Measurements from ENCODE around the gene CFAP61. TPM values are rescaled to one million over a fixed set of nuclear protein-coding genes. Genes with fewer than 3 reads are reported as not detected.

CFAP61 gene
- total RNA-seq, 1 experiment from 2014 or later: 0.12 TPM

- DNase-seq (ENCODE audit: low read depth): no peak
Observed at GRCh38 chr20:20036756-20037155, 15.6 kb upstream of the CFAP61 start.

- peak; percentile 39 for DNase-seq (ENCODE audit: low read depth)
Observed at GRCh38 chr20:20037960-20038359, 14.4 kb upstream of the CFAP61 start.

DNA sequence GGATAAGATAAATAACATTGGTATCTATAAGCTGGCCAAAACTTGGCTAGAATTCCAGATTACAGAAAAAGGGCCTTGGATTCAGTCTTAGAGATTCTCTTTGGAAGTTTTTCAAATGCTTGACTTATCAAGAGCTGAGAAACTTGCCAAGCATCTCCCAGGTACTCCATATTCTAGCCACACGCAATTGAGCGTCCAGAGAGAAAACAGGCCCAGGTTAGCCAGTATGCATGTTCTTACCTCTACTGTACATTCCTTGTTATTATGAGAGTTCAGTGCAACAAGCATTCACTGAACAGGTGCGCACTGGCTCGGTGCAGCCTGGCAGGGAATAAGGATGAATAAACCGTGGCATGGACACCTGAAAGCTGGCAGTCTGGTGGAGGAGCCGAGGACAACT is 13.7 kb upstream of the CFAP61 start:
- DNase-seq (ENCODE audit: low read depth): no peak

DNA sequence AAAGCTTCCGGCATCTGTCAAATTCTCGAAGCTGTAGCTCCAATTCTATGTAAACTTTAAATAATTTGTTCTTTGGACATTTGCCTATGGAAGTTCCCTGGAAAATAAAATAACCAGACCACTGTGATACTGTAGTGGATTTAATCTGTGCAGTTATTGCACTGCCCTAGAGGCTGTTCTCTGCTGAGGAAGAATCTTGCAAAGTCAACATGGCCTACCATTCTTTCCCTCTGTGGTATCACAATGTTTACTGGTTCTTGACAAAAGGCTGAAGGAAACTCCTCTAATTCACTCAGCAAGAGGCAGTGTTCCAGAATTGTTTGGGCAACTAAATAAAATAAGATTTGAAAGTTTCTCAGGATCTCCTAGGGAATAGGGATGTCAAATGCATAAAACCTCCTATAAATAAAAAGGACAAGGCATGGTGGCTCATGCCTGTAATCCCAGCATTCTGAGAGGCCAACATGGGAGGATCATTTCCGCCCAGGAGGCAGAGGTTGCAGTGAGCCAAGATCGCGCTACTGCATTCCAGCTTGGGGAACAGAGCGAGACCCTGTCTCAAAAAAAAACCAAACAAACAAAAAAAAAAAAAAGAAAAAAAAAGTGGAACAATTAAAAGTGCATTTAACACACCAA is 12.5 kb upstream of the CFAP61 start:
- DNase-seq (ENCODE audit: low read depth): no peak

- no peak for DNase-seq (ENCODE audit: low read depth)
Observed at GRCh38 chr20:20051767-20052073, 612 bp upstream of the CFAP61 start.

DNA sequence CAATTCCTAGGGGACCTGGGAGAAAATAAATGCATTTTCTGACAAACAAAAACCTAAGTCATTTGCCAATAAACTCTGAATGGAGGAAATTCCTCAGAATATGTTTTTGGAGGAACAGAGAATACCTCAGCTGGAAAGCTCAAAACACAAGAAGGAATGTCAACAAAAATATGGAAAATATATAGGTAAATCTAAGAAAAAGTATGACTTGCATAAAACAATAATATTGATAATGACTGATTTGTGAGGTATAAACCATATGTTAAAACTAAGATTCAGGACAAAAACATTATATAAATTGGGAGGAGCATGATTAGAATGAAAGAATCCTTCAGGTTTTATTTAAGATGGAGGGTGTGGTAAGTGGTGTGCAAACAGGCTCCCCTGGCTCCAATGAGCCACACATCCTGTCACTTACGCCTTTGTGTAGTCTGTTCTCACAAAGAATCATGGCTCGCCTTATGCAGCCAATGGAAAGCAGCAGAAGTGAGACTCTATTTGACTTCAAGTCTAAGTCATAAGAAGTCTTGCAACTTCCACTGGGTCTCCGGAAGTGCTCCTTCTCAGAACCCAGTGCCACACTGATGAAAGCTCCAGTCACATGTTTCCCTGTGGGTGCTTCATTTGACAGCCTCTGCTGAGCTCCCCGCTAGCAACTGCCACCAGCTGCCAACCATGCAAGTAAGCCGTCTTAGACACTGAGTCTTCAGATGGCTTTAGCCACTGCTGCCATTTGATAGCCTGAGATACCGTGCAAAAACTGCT is 8.1 kb downstream of the CFAP61 start:
- peak; percentile 14 for DNase-seq (ENCODE audit: low read depth)

- DNase-seq (ENCODE audit: low read depth): peak; percentile 49
Observed at GRCh38 chr20:20063941-20064702, 11.8 kb downstream of the CFAP61 start.

DNA sequence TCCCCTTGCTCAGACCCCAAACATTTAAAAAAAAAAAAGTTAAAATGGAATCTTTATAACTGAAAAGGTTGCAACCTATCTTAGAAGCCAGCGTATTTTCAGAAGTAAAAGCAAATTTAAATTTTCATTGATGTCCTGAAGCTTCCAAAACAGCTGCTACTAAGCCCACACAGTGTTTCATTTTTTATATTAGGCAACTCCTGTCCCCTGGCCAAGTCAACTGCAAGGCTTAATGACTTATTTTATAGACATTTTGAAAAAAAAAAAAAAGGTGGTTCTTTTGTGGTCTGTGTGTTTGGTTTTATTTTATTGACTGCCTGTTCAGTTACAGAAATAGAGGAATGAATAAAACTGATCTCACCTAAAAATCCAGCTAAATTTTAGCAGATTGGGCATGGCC is 13.0 kb downstream of the CFAP61 start:
- DNase-seq (ENCODE audit: low read depth): no peak

GRCh38 chr20:20070871-20071726 is 18.8 kb downstream of the CFAP61 start:
- no peak for DNase-seq (ENCODE audit: low read depth)

GRCh38 chr20:20073801-20074371 is 21.6 kb downstream of the CFAP61 start:
- peak; percentile 23 for DNase-seq (ENCODE audit: low read depth)

DNA sequence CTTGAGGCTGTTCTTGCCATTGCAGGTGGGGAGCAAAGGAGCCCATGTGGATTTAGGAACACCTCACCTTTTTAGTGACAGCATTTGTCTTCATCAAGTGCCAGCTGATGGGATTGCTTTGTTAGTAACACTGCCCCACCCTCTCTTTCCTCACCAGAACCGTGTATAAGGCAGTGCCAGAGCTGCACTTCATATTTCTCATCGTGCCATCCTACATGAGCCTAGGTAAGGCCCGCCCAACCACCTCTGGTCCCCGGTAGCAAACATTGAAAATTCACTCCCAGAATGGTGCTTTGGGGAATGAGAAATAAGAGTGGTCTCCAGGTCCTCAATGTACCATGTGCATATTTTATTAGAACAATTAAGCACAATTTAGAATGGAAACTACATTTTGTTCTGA is 22.7 kb downstream of the CFAP61 start:
- DNase-seq (ENCODE audit: low read depth): no peak

- peak; percentile 95 for DNase-seq (ENCODE audit: low read depth)
Observed at GRCh38 chr20:20076297-20077065, 24.1 kb downstream of the CFAP61 start.

DNA sequence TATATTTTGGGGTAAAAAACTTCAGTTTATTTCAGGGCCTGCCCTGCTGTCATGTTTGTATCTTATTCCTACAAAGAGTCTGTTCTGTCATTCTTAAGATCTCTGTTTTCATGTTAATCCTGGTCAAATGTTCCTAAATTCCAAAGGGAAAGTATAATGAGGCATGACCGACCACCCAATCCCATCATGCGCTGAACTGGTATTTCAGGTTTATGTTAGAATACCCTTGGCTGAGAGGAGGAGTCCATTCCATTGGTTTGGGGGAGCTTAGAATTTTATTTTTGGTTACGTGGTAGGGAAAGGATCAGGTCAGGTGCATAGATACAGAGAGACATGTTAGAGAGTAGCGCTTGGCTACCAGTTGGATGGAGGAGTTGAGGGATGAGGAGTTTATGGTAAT is 25.7 kb downstream of the CFAP61 start:
- DNase-seq (ENCODE audit: low read depth): no peak

DNA sequence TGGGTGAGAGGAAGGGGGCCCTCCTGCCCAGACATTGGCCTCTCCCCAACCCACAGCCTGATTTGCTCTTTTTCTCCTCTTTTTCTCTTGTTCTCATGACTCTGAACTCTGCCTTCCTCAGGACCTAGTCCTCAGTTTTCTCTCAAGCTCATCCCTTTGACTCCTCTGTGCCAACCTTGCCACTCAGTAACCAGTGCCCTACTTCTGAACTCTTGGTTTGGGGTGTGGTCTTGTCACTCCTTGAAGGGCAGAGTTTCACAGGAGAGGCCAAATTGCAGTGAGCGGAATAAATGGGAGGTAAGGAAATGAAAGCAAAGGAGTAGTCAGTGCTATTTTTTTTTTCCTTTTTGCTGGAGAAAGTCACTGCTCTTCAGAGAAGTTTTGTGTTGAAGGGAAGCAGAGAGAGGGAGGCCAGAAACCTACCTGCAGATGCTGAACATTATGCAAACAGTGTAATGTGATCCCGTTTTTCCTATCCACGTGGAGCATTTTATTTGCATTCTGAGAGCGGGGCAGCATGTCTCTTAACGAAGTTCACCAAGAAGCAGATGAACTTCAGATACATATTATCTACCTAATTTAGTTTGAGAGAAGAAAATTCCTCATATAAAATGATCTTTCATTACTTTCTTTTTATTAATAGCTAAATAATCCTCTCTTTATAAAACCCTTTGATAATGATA is 26.9 kb downstream of the CFAP61 start:
- no peak for DNase-seq (ENCODE audit: low read depth)

DNA sequence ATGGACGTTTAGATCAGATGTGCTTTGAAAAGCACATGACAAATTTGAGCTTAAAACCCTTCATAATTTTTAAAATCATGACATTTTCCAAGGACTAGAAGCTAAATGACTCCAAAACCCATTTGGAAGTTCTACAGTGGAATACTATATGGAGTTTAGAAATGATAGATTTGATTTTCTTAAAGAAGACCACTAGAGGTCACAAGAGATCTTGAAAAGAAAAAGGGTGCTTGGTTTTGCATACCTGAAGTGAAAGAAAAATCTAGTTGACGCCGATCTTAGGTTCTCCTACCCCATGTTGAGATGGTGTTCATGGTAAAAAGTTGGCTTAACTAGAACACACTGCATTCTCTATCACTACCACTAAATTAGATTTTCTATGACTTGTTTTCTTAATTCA is 31.5 kb downstream of the CFAP61 start:
- DNase-seq (ENCODE audit: low read depth): peak; percentile 60

- no peak for DNase-seq (ENCODE audit: low read depth)
Observed at GRCh38 chr20:20084296-20084752, 32.0 kb downstream of the CFAP61 start.

DNA sequence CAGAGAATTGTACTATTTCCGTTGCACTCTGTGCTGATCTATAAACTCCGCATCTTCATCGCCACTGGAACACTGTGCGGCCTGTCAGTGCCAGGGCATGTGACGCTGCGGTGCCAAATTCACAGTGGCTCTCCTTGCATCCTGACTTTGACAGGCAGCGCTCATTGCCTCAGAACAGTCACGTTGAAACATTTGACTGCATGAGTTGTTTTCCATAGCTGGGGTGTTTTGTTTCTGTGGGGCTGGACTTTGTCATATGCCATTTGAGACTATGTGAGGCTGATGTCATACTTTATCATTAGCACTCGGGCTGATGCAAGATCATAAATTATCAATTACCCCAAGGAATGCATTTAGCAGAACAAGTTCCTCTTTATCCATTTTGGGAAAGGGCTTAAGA is 32.7 kb downstream of the CFAP61 start:
- no peak for DNase-seq (ENCODE audit: low read depth)

- no peak for DNase-seq (ENCODE audit: low read depth)
Observed at GRCh38 chr20:20085812-20086211, 33.5 kb downstream of the CFAP61 start.

- DNase-seq (ENCODE audit: low read depth): no peak
Observed at GRCh38 chr20:20089018-20089417, 36.7 kb downstream of the CFAP61 start.

DNA sequence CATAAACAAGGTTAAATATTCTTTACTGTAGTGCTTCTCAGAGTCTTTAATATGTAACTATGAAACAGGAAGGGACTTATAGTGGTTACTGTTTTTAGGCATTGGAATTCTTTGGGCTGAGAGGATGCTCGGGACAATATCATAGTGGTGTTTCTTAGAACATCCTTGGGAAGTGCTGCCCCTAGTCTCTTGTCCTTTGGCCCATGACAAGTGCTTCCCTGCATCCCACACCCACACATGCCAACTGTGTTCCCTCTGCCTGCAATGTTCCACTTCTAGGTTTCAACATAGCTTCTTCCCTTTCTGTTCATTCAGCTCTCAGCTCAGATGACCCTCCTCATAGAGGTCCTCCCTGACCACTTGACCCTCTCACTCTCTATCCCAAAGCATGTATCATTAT is 37.6 kb downstream of the CFAP61 start:
- DNase-seq (ENCODE audit: low read depth): no peak
